Lung (tissue), 12 donors: ENCODE results near the gene DDB1. TPM values are rescaled to one million over a fixed set of nuclear protein-coding genes. Genes with fewer than 3 reads are reported as not detected.

ENCODE experiments used
- ATAC-seq: fragments of 200-7000 bp; cut with Tn5 transposase; one replicate; pipeline ENCODE4 v1.9.1; 2020; ENCODE audit warnings: moderate number of reproducible peaks; ENCODE audit not compliant: insufficient read depth, low FRiP score
- DNase-seq, 3 donors: peaks; one replicate each; pipeline ENCODE4 v3.0.0-alpha.2; 2013 to 2017
- H3K27ac ChIP-seq, 2 donors: one replicate each; pipeline ENCODE4 v1.5.1; 2013; ENCODE audit warnings: mild to moderate bottlenecking in 2 of 2, moderate library complexity in 2 of 2, control low read depth in 1 of 2, inconsistent platforms in 1 of 2, low read depth in 1 of 2, low read length in 1 of 2
- H3K27me3 ChIP-seq, 3 donors: one replicate each; pipeline ENCODE4 v1.5.1; 2013; ENCODE audit warnings: low read length in 2 of 3; ENCODE audit not compliant: control insufficient read depth in 3 of 3, insufficient read depth in 3 of 3
- H3K36me3 ChIP-seq, 4 donors: one replicate each; pipeline ENCODE4 v1.5.1; 2013; ENCODE audit warnings: low read length in 4 of 4, mild to moderate bottlenecking in 1 of 4, moderate library complexity in 1 of 4; ENCODE audit not compliant: control insufficient read depth in 4 of 4, insufficient read depth in 4 of 4
- H3K4me1 ChIP-seq, 5 donors: one replicate each; pipeline ENCODE4 v1.5.1; 2013; ENCODE audit warnings: low read length in 5 of 5, mild to moderate bottlenecking in 2 of 5, moderate library complexity in 1 of 5; ENCODE audit not compliant: control insufficient read depth in 5 of 5, insufficient read depth in 5 of 5
- H3K4me3 ChIP-seq: one replicate; pipeline ENCODE4 v1.5.1; 2013; ENCODE audit warnings: mild to moderate bottlenecking, control low read depth, moderate library complexity
- H3K9ac ChIP-seq, 2 donors: one replicate each; pipeline ENCODE4 v1.5.1; 2013; ENCODE audit warnings: low read length in 2 of 2, control low read depth in 1 of 2; ENCODE audit not compliant: insufficient read depth in 1 of 2
- H3K9me3 ChIP-seq, 4 donors: one replicate each; pipeline ENCODE4 v1.5.1; 2013; ENCODE audit warnings: low read length in 3 of 4, mild to moderate bottlenecking in 1 of 4, moderate library complexity in 1 of 4; ENCODE audit not compliant: control insufficient read depth in 4 of 4, insufficient read depth in 3 of 4
- WGBS, 2 donors: extraction: QIAGEN DNeasy Blood & Tissue Kit; methylation state at CpG; one replicate each; pipeline ENCODE4 v1.1.7; 2013; 5-methylcytosine and 5-hydroxymethylcytosine counted together
- polyA plus RNA-seq, 2 donors: library from polyadenylated mRNA; stranded (reverse); fragments of 200-250 nt; gene quantifications; one replicate each; pipeline ENCODE4 v1.2.1, GENCODE V29; 2013
- total RNA-seq, 2 donors: library from RNA; depleted of rRNA in 1 of 2; stranded (reverse); fragments of >200 nt in 1 of 2; gene quantifications; one replicate each; pipeline ENCODE4 v1.2.1, GENCODE V29; 2014 to 2021
- TF ChIP-seq, protein P1 (sequence below): IDR thresholded peaks from 2 replicates; pipeline ENCODE4 v1.5.1; 2012; ENCODE audit warnings: mild to moderate bottlenecking; ENCODE audit errors: control extremely low read depth, extremely low read depth
- donor health status: control.
- donor health status: control.
- donor health status: Bipolar disorder and iron deficiency.
- donor health status: healthy.
- donor health status: DM: yes; HTN: yes; CAD: no.

DDB1 gene
- total and polyA plus RNA-seq, 4 donors, result 88.5 to 184 (median 121) TPM

DNA sequence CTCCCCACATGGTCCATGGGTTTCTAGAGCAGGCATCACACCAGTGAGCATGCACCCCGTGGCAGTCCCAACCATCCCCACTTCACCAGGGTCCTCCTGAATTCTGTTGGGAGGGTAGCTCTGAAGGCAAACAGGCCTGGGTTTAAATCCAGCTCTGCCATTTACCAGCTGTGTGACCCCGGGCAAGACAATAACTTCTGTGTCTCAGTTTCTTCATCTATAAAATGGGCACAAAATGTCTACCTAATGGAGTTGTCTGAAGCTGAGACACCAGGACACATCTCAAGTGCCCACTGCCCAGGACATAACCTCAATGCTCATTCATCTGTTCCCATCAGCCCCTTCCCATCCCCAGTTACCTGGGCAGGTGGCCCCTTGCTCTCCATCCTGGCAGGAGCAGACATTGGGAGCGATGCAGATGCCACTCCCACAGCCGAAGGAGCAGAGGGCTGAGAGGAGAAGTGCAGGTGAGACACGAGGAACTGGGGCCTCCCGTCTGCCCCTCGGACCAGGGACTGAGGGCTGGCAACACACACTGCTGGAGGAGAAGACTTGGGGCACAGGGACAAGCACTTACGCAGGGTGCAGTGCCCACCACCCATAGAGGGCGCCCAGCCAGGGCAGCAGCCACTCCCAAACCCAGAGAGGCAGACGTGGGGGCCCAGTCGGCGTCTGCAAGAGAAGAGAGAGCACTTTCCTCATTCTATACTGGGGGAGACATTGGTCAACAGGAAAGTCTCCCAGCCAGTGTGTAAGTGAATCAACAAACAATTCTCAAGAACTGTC, 41.8 kb downstream of the DDB1 start:
- no peak overlapping the region for H3K9ac ChIP-seq
- 82 to 87% methylated on average over 12 of the region's 12 CpGs for WGBS, 2 donors
- no peak for DNase-seq
- no peak for ATAC-seq
- H3K27ac ChIP-seq, result no peak overlapping the region
- TF ChIP-seq, protein P1, sequence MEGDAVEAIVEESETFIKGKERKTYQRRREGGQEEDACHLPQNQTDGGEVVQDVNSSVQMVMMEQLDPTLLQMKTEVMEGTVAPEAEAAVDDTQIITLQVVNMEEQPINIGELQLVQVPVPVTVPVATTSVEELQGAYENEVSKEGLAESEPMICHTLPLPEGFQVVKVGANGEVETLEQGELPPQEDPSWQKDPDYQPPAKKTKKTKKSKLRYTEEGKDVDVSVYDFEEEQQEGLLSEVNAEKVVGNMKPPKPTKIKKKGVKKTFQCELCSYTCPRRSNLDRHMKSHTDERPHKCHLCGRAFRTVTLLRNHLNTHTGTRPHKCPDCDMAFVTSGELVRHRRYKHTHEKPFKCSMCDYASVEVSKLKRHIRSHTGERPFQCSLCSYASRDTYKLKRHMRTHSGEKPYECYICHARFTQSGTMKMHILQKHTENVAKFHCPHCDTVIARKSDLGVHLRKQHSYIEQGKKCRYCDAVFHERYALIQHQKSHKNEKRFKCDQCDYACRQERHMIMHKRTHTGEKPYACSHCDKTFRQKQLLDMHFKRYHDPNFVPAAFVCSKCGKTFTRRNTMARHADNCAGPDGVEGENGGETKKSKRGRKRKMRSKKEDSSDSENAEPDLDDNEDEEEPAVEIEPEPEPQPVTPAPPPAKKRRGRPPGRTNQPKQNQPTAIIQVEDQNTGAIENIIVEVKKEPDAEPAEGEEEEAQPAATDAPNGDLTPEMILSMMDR, result no peak
- no peaks in the 10 kb centered on the region for H3K27me3 ChIP-seq
- peaks cover 0 to 17% (median 6%) of the 10 kb centered on the region in 5 donors for H3K4me1 ChIP-seq
- H3K4me3 ChIP-seq, result no peak overlapping the region
- peaks cover 0 to 12% (median 0%) of the 10 kb centered on the region in 4 donors for H3K9me3 ChIP-seq
- H3K36me3 ChIP-seq, result no peaks in the 10 kb centered on the region

DNA sequence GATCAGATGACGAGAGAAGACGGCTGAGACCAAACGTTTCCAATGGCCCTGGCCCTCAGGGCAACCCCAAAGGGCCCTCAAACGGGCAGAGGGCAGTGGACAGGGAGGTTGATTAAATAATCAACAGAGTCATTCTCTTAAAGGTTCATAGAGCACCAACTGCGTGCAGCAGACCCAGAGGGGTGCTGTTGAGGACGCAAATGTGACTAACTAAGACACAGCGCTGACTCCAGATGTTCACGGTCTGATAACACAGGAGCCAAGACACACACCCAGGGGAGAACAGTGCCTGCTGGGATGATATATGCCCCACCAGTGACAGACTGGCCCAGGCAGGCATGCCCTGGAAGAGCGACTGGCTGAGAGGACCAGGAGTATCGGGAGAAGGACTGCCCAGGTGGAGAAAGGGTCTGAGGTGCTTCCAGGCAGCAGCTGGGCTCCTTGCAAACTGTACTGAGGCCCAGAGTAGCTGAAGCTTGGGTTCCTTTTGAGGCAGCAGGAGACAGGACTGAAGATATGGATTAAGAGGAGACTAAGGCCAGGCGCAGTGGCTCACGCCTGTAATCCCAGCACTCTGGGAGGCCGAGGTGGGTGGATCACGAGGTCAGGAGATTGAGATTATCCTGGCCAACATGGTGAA, 45.4 kb downstream of the DDB1 start:
- Histone ChIP-seq H3K27me3 (no peaks in the 10 kb centered on the region), H3K9me3 (peaks cover 0 to 5% (median 0%) of the 10 kb centered on the region in 4 donors), H3K9ac (no peak overlapping the region), H3K4me1 (no peaks in the 10 kb centered on the region), H3K27ac (no peak overlapping the region), H3K36me3 (no peaks in the 10 kb centered on the region), H3K4me3 (no peak overlapping the region)
- 82 to 84% methylated on average over 14 of the region's 14 CpGs for WGBS, 2 donors
- DNase-seq (no peak), ATAC-seq (no peak)
- TF ChIP-seq, protein P1, result no peak

DNA sequence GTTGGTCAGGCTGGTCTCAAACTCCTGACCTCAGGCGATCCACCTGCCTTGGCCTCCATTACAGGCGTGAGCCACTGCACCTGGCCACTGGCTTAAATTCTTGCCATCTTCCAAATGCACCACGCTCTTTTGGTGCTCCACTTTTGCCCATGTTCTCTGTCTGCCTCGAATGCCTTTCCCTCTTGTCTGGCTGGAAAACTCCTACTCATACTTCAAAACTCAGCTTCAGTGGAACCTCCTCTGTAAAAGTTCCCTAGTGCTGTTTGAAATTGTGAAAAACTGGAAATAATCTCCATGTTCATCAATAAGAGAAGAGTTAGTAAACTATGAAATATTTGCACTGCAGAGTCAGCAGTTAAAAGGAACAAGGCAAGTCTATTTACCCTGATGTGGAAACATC, 49.3 kb downstream of the DDB1 start:
- H3K4me1 ChIP-seq, result no peaks in the 10 kb centered on the region
- DNase-seq (no peak), ATAC-seq (no peak)
- H3K27ac ChIP-seq, result no peak overlapping the region
- H3K4me3 ChIP-seq, result no peak overlapping the region
- no peaks in the 10 kb centered on the region for H3K27me3 ChIP-seq
- H3K36me3 ChIP-seq, result no peaks in the 10 kb centered on the region
- no peak overlapping the region for H3K9ac ChIP-seq
- TF ChIP-seq, protein P1, result no peak
- H3K9me3 ChIP-seq, result peaks cover 0 to 3% (median 0%) of the 10 kb centered on the region in 4 donors
- 88 to 95% methylated on average over 4 of the region's 4 CpGs for WGBS, 2 donors
